ENCODE data around the gene ISOC2.
"Not testable (repeated sequence)": the region's sequence is repeated elsewhere in the genome, so short reads cannot be mapped to it uniquely, and the experiment has no call there.

ISOC2 gene

GRCh38 chr19:55410168-55410567, 51.3 kb downstream of the ISOC2 start:
- no peak overlapping the region for H3K4me3 ChIP-seq (ENCODE audit: low read depth, low read length)
- no peak for DNase-seq (ENCODE audit: low read depth)
- no peak for TF ChIP-seq POLR2A (IDR thresholded peaks at IDR 0.05; ENCODE audit: extremely low read depth, insufficient read length)
- TF ChIP-seq MYC (IDR thresholded peaks at IDR 0.05; ENCODE audit: low read depth, low read length) = no peak
- TF ChIP-seq, protein P1, sequence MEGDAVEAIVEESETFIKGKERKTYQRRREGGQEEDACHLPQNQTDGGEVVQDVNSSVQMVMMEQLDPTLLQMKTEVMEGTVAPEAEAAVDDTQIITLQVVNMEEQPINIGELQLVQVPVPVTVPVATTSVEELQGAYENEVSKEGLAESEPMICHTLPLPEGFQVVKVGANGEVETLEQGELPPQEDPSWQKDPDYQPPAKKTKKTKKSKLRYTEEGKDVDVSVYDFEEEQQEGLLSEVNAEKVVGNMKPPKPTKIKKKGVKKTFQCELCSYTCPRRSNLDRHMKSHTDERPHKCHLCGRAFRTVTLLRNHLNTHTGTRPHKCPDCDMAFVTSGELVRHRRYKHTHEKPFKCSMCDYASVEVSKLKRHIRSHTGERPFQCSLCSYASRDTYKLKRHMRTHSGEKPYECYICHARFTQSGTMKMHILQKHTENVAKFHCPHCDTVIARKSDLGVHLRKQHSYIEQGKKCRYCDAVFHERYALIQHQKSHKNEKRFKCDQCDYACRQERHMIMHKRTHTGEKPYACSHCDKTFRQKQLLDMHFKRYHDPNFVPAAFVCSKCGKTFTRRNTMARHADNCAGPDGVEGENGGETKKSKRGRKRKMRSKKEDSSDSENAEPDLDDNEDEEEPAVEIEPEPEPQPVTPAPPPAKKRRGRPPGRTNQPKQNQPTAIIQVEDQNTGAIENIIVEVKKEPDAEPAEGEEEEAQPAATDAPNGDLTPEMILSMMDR (IDR thresholded peaks at IDR 0.05; ENCODE audit: low read depth, low read length) = no peak
- TF ChIP-seq, protein P2, sequence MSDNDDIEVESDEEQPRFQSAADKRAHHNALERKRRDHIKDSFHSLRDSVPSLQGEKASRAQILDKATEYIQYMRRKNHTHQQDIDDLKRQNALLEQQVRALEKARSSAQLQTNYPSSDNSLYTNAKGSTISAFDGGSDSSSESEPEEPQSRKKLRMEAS (IDR thresholded peaks at IDR 0.05; ENCODE audit: low read depth, low read length) = no peak

DNA sequence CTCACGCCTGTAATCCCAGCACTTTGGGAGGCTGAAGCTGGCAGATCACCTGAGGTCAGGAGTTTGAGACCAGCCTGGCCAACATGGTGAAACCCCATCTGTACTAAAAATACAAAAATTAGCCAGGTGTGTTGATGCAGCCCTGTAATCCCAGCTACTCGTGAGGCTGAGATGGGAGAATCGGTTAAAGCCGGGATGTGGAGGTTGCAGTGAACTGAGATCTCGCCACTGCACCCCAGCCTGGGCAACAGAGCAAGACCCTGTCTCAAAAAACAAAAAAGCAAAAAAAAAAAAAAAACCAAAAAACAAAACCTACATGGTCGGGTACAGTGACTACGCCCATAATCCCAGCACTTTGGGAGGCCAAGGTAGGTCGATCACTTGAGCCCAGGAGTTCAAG, 52.3 kb downstream of the ISOC2 start:
- not testable (repeated sequence) for H3K4me3 ChIP-seq (ENCODE audit: low read depth, low read length); DNase-seq (ENCODE audit: low read depth)

DNA sequence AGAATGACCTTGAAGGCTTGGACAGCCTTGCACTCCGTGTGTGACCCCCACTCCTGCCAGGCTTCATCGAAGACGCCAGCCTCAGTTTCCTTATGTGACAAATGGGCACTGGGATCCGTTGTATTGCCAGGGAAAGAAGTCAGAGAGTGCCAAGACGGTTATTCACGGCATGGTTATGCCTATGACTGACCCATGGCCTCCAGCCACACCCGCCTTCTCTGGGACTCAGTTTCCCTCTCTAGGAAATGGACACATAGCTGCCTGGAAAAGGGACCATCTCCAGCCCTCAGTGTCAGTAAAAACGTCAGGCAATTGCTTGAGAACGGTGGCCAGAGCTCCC, 52.9 kb downstream of the ISOC2 start:
- TF ChIP-seq, protein P1 (IDR thresholded peaks at IDR 0.05; ENCODE audit: low read depth, low read length) = no peak
- no peak for TF ChIP-seq MYC (IDR thresholded peaks at IDR 0.05; ENCODE audit: low read depth, low read length)
- TF ChIP-seq, protein P2 (IDR thresholded peaks at IDR 0.05; ENCODE audit: low read depth, low read length) = no peak
- no peak for TF ChIP-seq POLR2A (IDR thresholded peaks at IDR 0.05; ENCODE audit: extremely low read depth, insufficient read length)
- DNase-seq (ENCODE audit: low read depth) = no peak
- no peak overlapping the region for H3K4me3 ChIP-seq (ENCODE audit: low read depth, low read length)

DNA sequence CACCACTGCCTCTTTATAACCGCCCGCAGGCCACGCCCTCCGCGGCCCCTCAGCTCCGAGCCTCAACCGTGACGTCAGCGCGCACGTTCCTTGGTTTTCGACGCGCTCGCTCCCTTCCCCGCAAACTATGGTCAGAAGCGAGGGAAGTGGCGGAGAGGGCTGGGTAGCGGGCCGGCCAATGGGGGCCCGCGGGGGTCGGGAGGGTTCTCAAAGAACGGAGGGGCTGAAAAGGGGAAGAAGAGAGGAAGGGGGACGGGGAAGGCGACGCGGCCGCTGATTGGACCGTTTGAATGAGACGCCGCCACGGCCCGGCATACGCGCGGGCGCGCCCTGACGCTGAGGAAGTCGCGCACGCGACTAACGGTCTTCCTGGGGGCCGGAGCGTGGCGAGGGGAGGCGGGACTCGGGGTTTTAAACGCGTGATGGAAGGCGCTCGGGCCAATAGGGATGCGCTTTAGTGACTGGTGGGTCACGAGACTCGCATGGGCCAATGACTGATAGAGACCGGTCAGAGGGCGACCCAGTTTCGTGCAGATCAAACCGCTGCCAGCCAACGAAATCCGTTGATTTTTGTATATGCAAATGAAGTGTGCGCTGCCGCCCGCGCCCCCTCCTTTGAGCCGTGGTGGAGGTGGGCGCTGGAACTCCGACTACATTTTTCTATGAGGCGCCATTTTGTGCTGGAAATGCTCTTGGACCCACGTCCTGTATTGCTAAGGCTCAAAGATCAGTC, 53.5 kb downstream of the ISOC2 start:
- DNase-seq (ENCODE audit: low read depth) = peak; percentile 98
- no peak overlapping the region for H3K4me3 ChIP-seq (ENCODE audit: low read depth, low read length)
- TF ChIP-seq POLR2A (IDR thresholded peaks at IDR 0.05; ENCODE audit: extremely low read depth, insufficient read length) = peak; percentile 20
- TF ChIP-seq, protein P1 (IDR thresholded peaks at IDR 0.05; ENCODE audit: low read depth, low read length) = no peak
- TF ChIP-seq MYC (IDR thresholded peaks at IDR 0.05; ENCODE audit: low read depth, low read length) = peak; percentile 96
- TF ChIP-seq, protein P2 (IDR thresholded peaks at IDR 0.05; ENCODE audit: low read depth, low read length) = peak; percentile 86

GRCh38 chr19:55407550-55407799, 54.0 kb downstream of the ISOC2 start, which contains the start of gene UBE2S:
UBE2S (minus strand) TSS chr19:55407788; CDS start chr19:55407589, 199 bp downstream.
- DNase-seq (ENCODE audit: low read depth) = not testable (repeated sequence)
- peak within 1 kb of the TSS; percentile 82 for H3K4me3 ChIP-seq (ENCODE audit: low read depth, low read length)
- TF ChIP-seq POLR2A (IDR thresholded peaks at IDR 0.05; ENCODE audit: extremely low read depth, insufficient read length) = peak; percentile 95

DNA sequence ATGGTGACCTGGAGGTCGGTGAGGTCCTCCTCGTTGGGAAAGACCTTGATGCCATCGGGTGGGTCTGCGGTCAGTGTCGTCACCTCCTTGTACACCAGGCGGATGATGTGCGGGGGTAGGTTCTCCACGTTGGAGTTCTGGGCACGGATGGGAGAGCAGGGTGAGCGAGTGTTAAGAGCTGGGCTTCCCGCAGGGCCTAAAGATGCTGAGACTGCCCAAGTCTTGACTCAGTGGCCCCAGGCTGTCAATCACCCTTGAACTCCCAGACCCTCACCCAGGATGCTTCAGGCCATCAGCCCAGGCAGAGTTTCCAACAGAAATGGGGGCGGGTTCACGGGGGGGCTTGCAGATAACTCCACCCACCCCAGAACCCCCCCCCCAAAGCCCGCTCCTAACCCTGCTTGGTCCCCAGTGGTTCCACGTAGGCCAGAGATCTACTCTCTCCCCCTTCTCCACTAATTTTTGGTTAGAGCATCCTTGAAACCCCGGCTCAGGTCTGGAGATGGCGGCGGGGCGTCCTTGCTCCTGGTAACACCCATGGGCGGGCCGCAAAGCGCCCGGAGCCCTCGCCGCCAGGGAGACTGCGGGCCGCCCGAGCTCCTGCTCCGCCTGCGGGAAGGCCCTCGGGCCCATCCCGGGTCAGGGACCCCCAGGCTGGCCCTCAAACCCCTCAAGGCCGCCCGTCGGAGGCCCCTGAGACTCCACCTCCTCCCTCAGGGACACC, 54.5 kb downstream of the ISOC2 start:
- DNase-seq (ENCODE audit: low read depth) = peak; percentile 45
- peak overlapping the region; percentile 82 for H3K4me3 ChIP-seq (ENCODE audit: low read depth, low read length)
- no peak for TF ChIP-seq MYC (IDR thresholded peaks at IDR 0.05; ENCODE audit: low read depth, low read length)
- TF ChIP-seq, protein P1 (IDR thresholded peaks at IDR 0.05; ENCODE audit: low read depth, low read length) = no peak
- TF ChIP-seq, protein P2 (IDR thresholded peaks at IDR 0.05; ENCODE audit: low read depth, low read length) = no peak
- no peak for TF ChIP-seq POLR2A (IDR thresholded peaks at IDR 0.05; ENCODE audit: extremely low read depth, insufficient read length)

Data from NB4 (cell line).